Activated T-cell treated with anti-CD3 and anti-CD28 coated beads, Interleukin-2, amount 50 U/mL, for 4 hours (primary cell): Measurements from ENCODE around the gene KCNH6. TPM values are rescaled to one million over a fixed set of nuclear protein-coding genes. Genes with fewer than 3 reads are reported as not detected.

ENCODE experiments used
- ATAC-seq, 2 donors: fragments of 200-7000 bp; cut with Tn5 transposase; one replicate each; pipeline ENCODE4 v1.10.0; 2021
- DNase-seq: peaks from one replicate; pipeline ENCODE4 v3.0.0-alpha.2; 2020
- H3K27me3 Mint-ChIP-seq: one replicate; pipeline ENCODE4 v1.8.0; 2021; ENCODE audit warnings: low read depth, mixed read lengths
- H3K36me3 Mint-ChIP-seq: one replicate; pipeline ENCODE4 v1.8.0; 2022; ENCODE audit warnings: mixed read lengths; ENCODE audit not compliant: insufficient read depth
- H3K4me1 Mint-ChIP-seq: one replicate; pipeline ENCODE4 v1.8.0; 2021; ENCODE audit warnings: low read depth, mixed read lengths
- H3K4me3 Mint-ChIP-seq: one replicate; pipeline ENCODE4 v1.8.0; 2021; ENCODE audit warnings: mild to moderate bottlenecking, moderate library complexity, mixed read lengths
- H3K9me3 Mint-ChIP-seq: one replicate; pipeline ENCODE4 v1.8.0; 2021; ENCODE audit warnings: mixed read lengths
- total RNA-seq, 3 donors: library from RNA; stranded (reverse); gene quantifications; one replicate each; pipeline ENCODE4 v1.2.1, GENCODE V29; 2021

The KCNH6 gene
- total RNA-seq, 3 donors from 2014 or later, result not detected

DNA sequence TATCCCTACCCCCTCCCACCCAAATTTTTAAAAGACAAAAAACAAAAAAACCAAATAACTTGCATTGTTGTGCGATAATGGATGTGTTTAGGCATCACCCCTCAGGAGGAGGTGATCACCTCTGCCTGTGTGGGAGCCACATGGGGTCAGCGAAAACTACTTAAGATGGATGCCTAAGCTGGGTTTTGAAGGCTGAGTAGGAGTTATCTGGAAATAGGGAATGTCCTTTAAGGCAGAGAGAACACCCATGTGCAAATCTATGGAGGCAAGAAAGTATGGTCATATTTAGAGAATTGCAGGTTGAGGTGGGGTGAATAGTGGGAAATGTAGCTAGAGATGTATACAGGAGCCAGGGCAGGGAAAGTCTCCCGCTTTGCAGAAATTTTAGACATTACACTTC is 72.0 kb downstream of the KCNH6 start:
- DNase-seq (no peak), ATAC-seq (no peak)
- H3K36me3 Mint-ChIP-seq, result peaks cover 10% of the 10 kb centered on the region
- H3K27me3 Mint-ChIP-seq, result no peaks in the 10 kb centered on the region
- H3K4me3 Mint-ChIP-seq, result no peak overlapping the region
- no peaks in the 10 kb centered on the region for H3K9me3 Mint-ChIP-seq
- H3K4me1 Mint-ChIP-seq, result peaks cover 29% of the 10 kb centered on the region

Other genes with a start within 250 kb of the KCNH6 start
- 1 to 10 TPM; 6.4 to 9.9 (median 8.8) TPM for gene CYB561, start 77.1 kb upstream of the KCNH6 start, total RNA-seq
- under 1 TPM; 0.10 to 0.32 (median 0.24) TPM for gene ACE, start 46.3 kb upstream of the KCNH6 start, total RNA-seq
- 10 to 100 TPM; 82.1 to 89.7 (median 86.0) TPM for gene DCAF7, start 27.1 kb downstream of the KCNH6 start, total RNA-seq
- gene TACO1, start 77.5 kb downstream of the KCNH6 start, total RNA-seq, result 10 to 100 TPM; 38.9 to 47.0 (median 40.7) TPM
- gene MAP3K3, start 99.1 kb downstream of the KCNH6 start, total RNA-seq, result 10 to 100 TPM; 17.9 to 21.6 (median 17.9) TPM
- 100 to 1,000 TPM; 119 to 169 (median 146) TPM for gene LIMD2, start 176.8 kb downstream of the KCNH6 start, total RNA-seq
- 10 to 100 TPM; 35.8 to 37.7 (median 35.9) TPM for gene STRADA, start 218.4 kb downstream of the KCNH6 start, total RNA-seq